ENCODE measurements around the gene POLR3B.
"Not testable (repeated sequence)": the region's sequence is repeated elsewhere in the genome, so short reads cannot be mapped to it uniquely, and the experiment has no call there.

The POLR3B gene

GRCh38 chr12:106459534-106459933 is 102.0 kb downstream of the POLR3B start:
- DNase-seq (ENCODE audit: low spot score) = no peak

- DNase-seq (ENCODE audit: low spot score) = no peak
Measured at GRCh38 chr12:106461730-106462129, 104.2 kb downstream of the POLR3B start.

GRCh38 chr12:106465605-106466004 is 108.1 kb downstream of the POLR3B start:
- DNase-seq (ENCODE audit: low spot score) = not testable (repeated sequence)

GRCh38 chr12:106475662-106476061 is 118.1 kb downstream of the POLR3B start:
- DNase-seq (ENCODE audit: low spot score) = not testable (repeated sequence)

- DNase-seq (ENCODE audit: low spot score) = not testable (repeated sequence)
Measured at GRCh38 chr12:106477627-106478026, 120.1 kb downstream of the POLR3B start.

- DNase-seq (ENCODE audit: low spot score) = no peak
Measured at GRCh38 chr12:106480251-106480650, 122.7 kb downstream of the POLR3B start.

GRCh38 chr12:106481246-106481645 is 123.7 kb downstream of the POLR3B start:
- no peak for DNase-seq (ENCODE audit: low spot score)

GRCh38 chr12:106487664-106488063 is 130.1 kb downstream of the POLR3B start:
- no peak for DNase-seq (ENCODE audit: low spot score)

- DNase-seq (ENCODE audit: low spot score) = no peak
Measured at GRCh38 chr12:106488884-106489283, 131.3 kb downstream of the POLR3B start.

GRCh38 chr12:106490264-106490663 is 132.7 kb downstream of the POLR3B start:
- DNase-seq (ENCODE audit: low spot score) = no peak

- no peak for DNase-seq (ENCODE audit: low spot score)
Measured at GRCh38 chr12:106492857-106493256, 135.3 kb downstream of the POLR3B start.

- DNase-seq (ENCODE audit: low spot score) = no peak
Measured at GRCh38 chr12:106493531-106493930, 136.0 kb downstream of the POLR3B start.

- no peak for DNase-seq (ENCODE audit: low spot score)
Measured at GRCh38 chr12:106495354-106495965, 137.9 kb downstream of the POLR3B start.

- DNase-seq (ENCODE audit: low spot score) = no peak
Measured at GRCh38 chr12:106498056-106498455, 140.5 kb downstream of the POLR3B start.

- DNase-seq (ENCODE audit: low spot score) = no peak
Measured at GRCh38 chr12:106499628-106500027, 142.1 kb downstream of the POLR3B start.

- no peak for DNase-seq (ENCODE audit: low spot score)
Measured at GRCh38 chr12:106506691-106507090, 149.1 kb downstream of the POLR3B start.

GRCh38 chr12:106508966-106509365 is 151.4 kb downstream of the POLR3B start:
- no peak for DNase-seq (ENCODE audit: low spot score)

GRCh38 chr12:106511365-106511764 is 153.8 kb downstream of the POLR3B start:
- DNase-seq (ENCODE audit: low spot score) = no peak

GRCh38 chr12:106517314-106517713 is 159.8 kb downstream of the POLR3B start:
- no peak for DNase-seq (ENCODE audit: low spot score)

GRCh38 chr12:106519607-106520021 is 162.1 kb downstream of the POLR3B start:
- no peak for DNase-seq (ENCODE audit: low spot score)

- no peak for DNase-seq (ENCODE audit: low spot score)
Measured at GRCh38 chr12:106521901-106522300, 164.4 kb downstream of the POLR3B start.

- DNase-seq (ENCODE audit: low spot score) = no peak
Measured at GRCh38 chr12:106522708-106523107, 165.2 kb downstream of the POLR3B start.

GRCh38 chr12:106527356-106527755 is 169.8 kb downstream of the POLR3B start:
- DNase-seq (ENCODE audit: low spot score) = no peak

- no peak for DNase-seq (ENCODE audit: low spot score)
Measured at GRCh38 chr12:106541201-106541600, 183.7 kb downstream of the POLR3B start.

Measured in cerebellar cortex (tissue), 1 donor.